ENCODE results near the gene IGFBP2.

GRCh38 chr2:216688731-216689340, 55.6 kb downstream of the IGFBP2 start:
- TF ChIP-seq ATF2 (IDR thresholded peaks at IDR 0.05; ENCODE audit: low read length) (no peak), SIN3A (conservative IDR thresholded peaks at IDR 0.05 in 1 of 2, IDR thresholded peaks at IDR 0.05 in 1 of 2; ENCODE audit: low read depth in 1 of 2, low read length in 2 of 2) (no peak), POLR2A (IDR thresholded peaks at IDR 0.05; ENCODE audit: control extremely low read depth in 1 of 2, low read depth in 2 of 2, low read length in 2 of 2) (no peak), BRCA1 (IDR thresholded peaks at IDR 0.05; ENCODE audit: low read depth, low read length) (no peak), FOSL1 (IDR thresholded peaks at IDR 0.05; ENCODE audit: insufficient read depth, low read depth, low read length) (no peak), EP300 (IDR thresholded peaks at IDR 0.05; ENCODE audit: borderline replicate concordance in 1 of 2, low read depth in 2 of 2, low read length in 2 of 2) (no peak), MAX (IDR thresholded peaks at IDR 0.05) (no peak), SRF (IDR thresholded peaks at IDR 0.05; ENCODE audit: low read depth, low read length) (no peak), RXRA (IDR thresholded peaks at IDR 0.05; ENCODE audit: insufficient read depth, low read depth, low read length) (no peak), CTCF (IDR thresholded peaks at IDR 0.05; ENCODE audit: control extremely low read depth in 1 of 3, insufficient read depth in 1 of 3, low read depth in 1 of 3, low read length in 3 of 3) (no peak)

Data from H1 (cell line).